ENCODE data around the gene ATF6.

The ATF6 gene

GRCh38 chr1:161890574-161890973 lies 124.5 kb downstream of the ATF6 start:
- H3K27ac ChIP-seq: no peak overlapping the region
- no peak for TF ChIP-seq CTCF (conservative IDR thresholded peaks at IDR 0.05; ENCODE audit: low read depth)
- ChIA-PET CTCF (no interaction called here), POLR2A (ENCODE audit: low non-redundant PET) (no interaction called here)
- DNase-seq (ENCODE audit: low spot score): no peak

GRCh38 chr1:161899091-161899490 lies 133.0 kb downstream of the ATF6 start:
- no peak overlapping the region for H3K27ac ChIP-seq
- POLR2A ChIA-PET (ENCODE audit: low non-redundant PET): no interaction called here
- CTCF ChIA-PET: interaction anchor here (0.5 kb wide), 1 partner anchor 113 kb away, joined by 3 read pairs; no protein-coding TSS in a partner anchor
- TF ChIP-seq CTCF (conservative IDR thresholded peaks at IDR 0.05; ENCODE audit: low read depth): no peak
- DNase-seq (ENCODE audit: low spot score): no peak

- DNase-seq (ENCODE audit: low spot score): no peak
- no peak overlapping the region for H3K27ac ChIP-seq
- ChIA-PET POLR2A (ENCODE audit: low non-redundant PET) (no interaction called here), CTCF (interaction anchor here (0.8 kb wide), 1 partner anchor 15 kb away, joined by 3 read pairs; no protein-coding TSS in a partner anchor)
- no peak for TF ChIP-seq CTCF (conservative IDR thresholded peaks at IDR 0.05; ENCODE audit: low read depth)
Observed at GRCh38 chr1:161900160-161900559, 134.0 kb downstream of the ATF6 start.

GRCh38 chr1:161902182-161902581 lies 136.1 kb downstream of the ATF6 start:
- TF ChIP-seq CTCF (conservative IDR thresholded peaks at IDR 0.05; ENCODE audit: low read depth): no peak
- ChIA-PET POLR2A (ENCODE audit: low non-redundant PET) (no interaction called here), CTCF (no interaction called here)
- no peak for DNase-seq (ENCODE audit: low spot score)
- no peak overlapping the region for H3K27ac ChIP-seq

- POLR2A ChIA-PET (ENCODE audit: low non-redundant PET): no interaction called here
- TF ChIP-seq CTCF (conservative IDR thresholded peaks at IDR 0.05; ENCODE audit: low read depth): peak; percentile 33
- CTCF ChIA-PET: interaction anchor here (0.5 to 1.4 kb wide), 4 partner anchors 118 to 604 kb away, joined by 3 to 7 read pairs (median 5); partner anchors contain the start of gene OLFML2B
- peak; percentile 27 for DNase-seq (ENCODE audit: low spot score)
- H3K27ac ChIP-seq: no peak overlapping the region
Observed at GRCh38 chr1:161905269-161905884, 139.3 kb downstream of the ATF6 start.

GRCh38 chr1:161907265-161907664 lies 141.1 kb downstream of the ATF6 start:
- TF ChIP-seq CTCF (conservative IDR thresholded peaks at IDR 0.05; ENCODE audit: low read depth): no peak
- no peak overlapping the region for H3K27ac ChIP-seq
- DNase-seq (ENCODE audit: low spot score): no peak
- ChIA-PET POLR2A (ENCODE audit: low non-redundant PET) (no interaction called here), CTCF (interaction anchor here (0.6 kb wide), 1 partner anchor 1800 kb away, joined by 3 read pairs; no protein-coding TSS in a partner anchor)
